Measurements from ENCODE around the gene SLC24A3. TPM values are rescaled to one million over a fixed set of nuclear protein-coding genes. Genes with fewer than 3 reads are reported as not detected.

The SLC24A3 gene
- total and polyA plus RNA-seq, 4 donors, result 1.9 to 8.4 (median 5.8) TPM

- no peak overlapping the region for H3K4me3 ChIP-seq
- DNase-seq (no peak), ATAC-seq (ENCODE audit: insufficient read depth, low FRiP score) (no peak)
- no peak for TF ChIP-seq CTCF (IDR thresholded peaks at IDR 0.05; ENCODE audit: control extremely low read depth, extremely low read depth)
- no peak overlapping the region for H3K9ac ChIP-seq (ENCODE audit: insufficient read depth in 1 of 2, low read length in 2 of 2)
- 93 to 97% methylated on average over 1 of the region's 1 CpG for WGBS, 2 donors
- peaks cover 0 to 28% (median 8%) of the 10 kb centered on the region in 5 donors for H3K4me1 ChIP-seq (ENCODE audit: control insufficient read depth in 5 of 5, insufficient read depth in 5 of 5, low read length in 5 of 5)
- no peak overlapping the region for H3K27ac ChIP-seq (ENCODE audit: low read depth in 1 of 2, low read length in 1 of 2)
- no peaks in the 10 kb centered on the region for H3K27me3 ChIP-seq (ENCODE audit: control insufficient read depth in 3 of 3, insufficient read depth in 3 of 3, low read length in 2 of 3)
- H3K9me3 ChIP-seq (ENCODE audit: control insufficient read depth in 4 of 4, insufficient read depth in 3 of 4, low read length in 3 of 4), result peaks cover 0 to under 1% (median under 1%) of the 10 kb centered on the region in 4 donors
- no peaks in the 10 kb centered on the region for H3K36me3 ChIP-seq (ENCODE audit: control insufficient read depth in 4 of 4, insufficient read depth in 4 of 4, low read length in 4 of 4)
Observed at GRCh38 chr20:19448632-19449031, 236.2 kb downstream of the SLC24A3 start.

- H3K4me3 ChIP-seq, result no peak overlapping the region
- TF ChIP-seq CTCF (IDR thresholded peaks at IDR 0.05; ENCODE audit: control extremely low read depth, extremely low read depth), result no peak
- H3K9ac ChIP-seq (ENCODE audit: insufficient read depth in 1 of 2, low read length in 2 of 2), result no peak overlapping the region
- peaks cover 0 to 32% (median 12%) of the 10 kb centered on the region in 5 donors for H3K4me1 ChIP-seq (ENCODE audit: control insufficient read depth in 5 of 5, insufficient read depth in 5 of 5, low read length in 5 of 5)
- no peaks in the 10 kb centered on the region for H3K36me3 ChIP-seq (ENCODE audit: control insufficient read depth in 4 of 4, insufficient read depth in 4 of 4, low read length in 4 of 4)
- ATAC-seq (ENCODE audit: insufficient read depth, low FRiP score) (no peak), DNase-seq (peak; percentile 46 to 70 (median 52))
- H3K9me3 ChIP-seq (ENCODE audit: control insufficient read depth in 4 of 4, insufficient read depth in 3 of 4, low read length in 3 of 4), result no peaks in the 10 kb centered on the region
- WGBS, 2 donors, result 73 to 90% methylated on average over 8 of the region's 8 CpGs
- H3K27me3 ChIP-seq (ENCODE audit: control insufficient read depth in 3 of 3, insufficient read depth in 3 of 3, low read length in 2 of 3), result no peaks in the 10 kb centered on the region
- no peak overlapping the region for H3K27ac ChIP-seq (ENCODE audit: low read depth in 1 of 2, low read length in 1 of 2)
Observed at GRCh38 chr20:19449051-19449450, 236.6 kb downstream of the SLC24A3 start.

GRCh38 chr20:19451231-19451922 lies 238.9 kb downstream of the SLC24A3 start:
- Histone ChIP-seq H3K27me3 (ENCODE audit: control insufficient read depth in 3 of 3, insufficient read depth in 3 of 3, low read length in 2 of 3) (no peaks in the 10 kb centered on the region), H3K36me3 (ENCODE audit: control insufficient read depth in 4 of 4, insufficient read depth in 4 of 4, low read length in 4 of 4) (no peaks in the 10 kb centered on the region), H3K4me3 (no peak overlapping the region), H3K9me3 (ENCODE audit: control insufficient read depth in 4 of 4, insufficient read depth in 3 of 4, low read length in 3 of 4) (no peaks in the 10 kb centered on the region), H3K9ac (ENCODE audit: insufficient read depth in 1 of 2, low read length in 2 of 2) (no peak overlapping the region), H3K4me1 (ENCODE audit: control insufficient read depth in 5 of 5, insufficient read depth in 5 of 5, low read length in 5 of 5) (peaks cover 0 to 42% (median 13%) of the 10 kb centered on the region in 5 donors), H3K27ac (ENCODE audit: low read depth in 1 of 2, low read length in 1 of 2) (no peak overlapping the region)
- ATAC-seq (ENCODE audit: insufficient read depth, low FRiP score) (no peak), DNase-seq (no peak)
- whole genome bisulfite sequencing, 2 donors, result 63 to 70% methylated on average over 8 of the region's 8 CpGs
- TF ChIP-seq CTCF (IDR thresholded peaks at IDR 0.05; ENCODE audit: control extremely low read depth, extremely low read depth), result no peak

Data from lung (tissue), 12 donors.